Esophagus muscularis mucosa (tissue), 3 donors: ENCODE results near the gene COMMD1.

Experiments used
- CTCF ChIP-seq, 3 experiments: fragments of 200-600 bp in 2 of 3; fragments of 450-650 bp in 1 of 3; sonication (generic) in 2 of 3; IDR thresholded peaks; one replicate each; pipeline ENCODE4 v1.5.1; 2017 to 2019; ENCODE audit warnings: antibody characterized with exemption in 3 of 3, mild to moderate bottlenecking in 2 of 3, moderate library complexity in 1 of 3
- POLR2AphosphoS5 ChIP-seq, 2 donors: sonication (generic); formaldehyde crosslinking; IDR thresholded peaks; one replicate each; pipeline ENCODE4 v1.6.1; 2017; ENCODE audit warnings: antibody characterized with exemption in 2 of 2

GRCh38 chr2:61924895-61925663, 19.6 kb downstream of the COMMD1 start:
- no peak for TF ChIP-seq CTCF (IDR thresholded peaks at IDR 0.05)
- no peak for TF ChIP-seq POLR2AphosphoS5 (IDR thresholded peaks at IDR 0.05)
